ENCODE results near the gene IL21.
"Not testable (repeated sequence)": the region's sequence is repeated elsewhere in the genome, so short reads cannot be mapped to it uniquely, and the experiment has no call there.

Gene IL21

GRCh38 chr4:122621016-122621507, at the start of gene IL21:
IL21 (minus strand) TSS chr4:122621066; CDS start chr4:122621011, 55 bp downstream.
- DNase-seq (ENCODE audit: low read depth in 2 of 2) = no peak

DNA sequence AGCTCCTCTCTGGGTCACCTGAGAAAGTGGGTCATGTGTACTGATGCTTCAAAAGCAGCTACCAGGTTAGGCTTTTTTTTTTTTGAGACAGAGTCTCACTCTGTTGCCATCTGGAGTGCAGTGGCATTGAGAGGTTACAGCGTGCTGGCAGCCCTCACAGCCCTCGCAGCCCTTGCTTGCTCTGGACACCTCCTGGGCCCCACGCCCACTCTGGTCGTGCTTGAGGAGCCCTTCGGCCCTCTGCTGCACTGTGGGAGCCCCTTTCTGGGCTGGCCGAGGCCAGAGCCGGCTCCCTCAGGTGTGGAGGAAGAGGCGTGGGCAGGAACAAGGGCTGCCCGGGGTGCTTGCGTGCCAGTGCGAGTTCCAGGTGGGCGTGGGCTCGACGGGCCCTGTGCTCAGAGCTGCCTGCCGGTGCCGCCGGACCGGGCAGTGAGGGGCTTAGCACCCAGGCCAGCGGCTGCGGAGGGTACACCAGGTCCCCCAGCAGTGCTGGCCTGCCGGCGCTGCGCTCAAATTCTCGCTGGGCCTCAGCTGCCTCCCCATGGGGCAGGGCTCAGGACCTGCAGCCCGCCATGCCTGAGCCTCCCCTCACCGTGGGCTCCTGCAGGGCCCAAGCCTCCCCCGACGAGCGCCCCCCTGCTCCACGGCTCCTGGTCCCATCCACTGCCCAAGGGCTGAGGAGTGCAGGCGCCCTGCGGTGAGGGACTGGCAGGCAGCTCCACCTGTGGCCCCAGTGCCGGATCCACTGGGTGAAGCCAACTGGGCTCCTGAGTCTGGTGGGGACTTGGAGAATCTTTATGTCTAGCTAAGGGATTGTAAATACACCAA, 49.3 kb upstream of the IL21 start:
- DNase-seq (ENCODE audit: low read depth in 2 of 2) = no peak

- DNase-seq (ENCODE audit: low read depth in 2 of 2) = no peak
Observed at GRCh38 chr4:122668241-122668640, 47.4 kb upstream of the IL21 start.

DNA sequence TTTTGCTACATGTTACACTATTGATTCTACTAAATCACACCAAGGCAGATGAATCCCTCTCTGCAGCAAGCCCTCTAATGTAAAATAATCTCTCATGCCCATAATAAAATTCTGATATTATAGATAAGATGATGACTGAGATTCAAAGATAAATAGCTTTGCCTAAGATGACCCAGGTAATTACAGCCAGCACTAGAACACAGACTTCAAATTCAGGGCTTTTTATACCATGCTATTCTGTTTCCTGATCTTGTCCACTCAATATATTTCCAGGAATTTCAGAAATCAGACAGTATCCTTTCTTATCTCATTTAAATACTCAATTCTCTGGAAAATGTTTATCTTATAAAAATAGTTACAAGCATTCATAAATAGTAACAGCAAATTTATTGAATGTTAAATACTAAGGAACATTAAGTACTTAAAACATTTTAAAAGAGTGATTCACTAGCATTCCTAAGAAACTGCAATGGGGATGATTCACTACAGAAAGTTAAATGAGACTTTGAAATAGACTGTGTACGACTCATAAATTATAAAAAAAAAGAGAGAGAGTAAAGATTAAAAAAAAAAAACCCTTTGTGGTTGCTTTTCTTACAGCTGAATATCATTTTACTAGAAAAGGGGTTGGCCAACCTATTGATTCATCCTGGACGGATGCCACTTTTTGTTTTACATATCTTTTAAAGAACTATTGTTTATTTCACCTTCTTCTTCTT, 45.8 kb upstream of the IL21 start:
- DNase-seq (ENCODE audit: low read depth in 2 of 2) = no peak

DNA sequence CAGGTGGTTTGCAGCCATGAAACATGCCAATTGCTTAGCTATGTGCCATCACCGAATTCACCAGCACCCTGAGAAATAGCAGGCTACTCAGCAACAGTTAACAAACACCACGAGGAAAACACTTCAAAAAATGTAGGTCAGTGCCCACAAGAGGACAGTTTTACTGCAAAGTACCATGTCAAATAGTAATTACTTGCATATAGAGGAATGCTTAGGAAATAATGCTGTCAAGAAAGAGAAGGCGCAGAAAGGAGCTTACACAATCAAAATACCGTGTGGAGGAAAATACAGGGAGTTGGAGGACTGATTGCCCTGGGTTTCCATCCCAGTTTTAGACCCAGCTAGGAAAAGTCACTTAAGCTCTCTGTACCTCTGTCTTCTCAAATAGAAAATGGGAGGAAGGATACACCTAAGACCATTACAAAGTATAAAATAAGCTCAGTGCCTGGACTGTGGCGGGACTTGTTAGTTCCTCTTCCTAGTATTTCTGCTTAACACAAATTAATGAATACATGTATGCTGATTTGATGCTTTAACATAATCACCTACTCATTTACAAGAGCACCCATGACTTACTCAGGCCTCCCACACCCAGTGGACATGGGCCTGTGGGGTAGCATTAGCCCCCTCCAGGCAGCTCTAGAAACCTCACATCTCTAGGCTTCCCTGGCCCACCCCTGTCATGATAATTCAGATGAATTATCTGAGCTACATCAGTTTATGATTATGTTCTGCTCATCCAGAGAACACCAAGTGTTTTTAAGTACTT, 44.5 kb upstream of the IL21 start:
- DNase-seq (ENCODE audit: low read depth in 2 of 2) = no peak

DNA sequence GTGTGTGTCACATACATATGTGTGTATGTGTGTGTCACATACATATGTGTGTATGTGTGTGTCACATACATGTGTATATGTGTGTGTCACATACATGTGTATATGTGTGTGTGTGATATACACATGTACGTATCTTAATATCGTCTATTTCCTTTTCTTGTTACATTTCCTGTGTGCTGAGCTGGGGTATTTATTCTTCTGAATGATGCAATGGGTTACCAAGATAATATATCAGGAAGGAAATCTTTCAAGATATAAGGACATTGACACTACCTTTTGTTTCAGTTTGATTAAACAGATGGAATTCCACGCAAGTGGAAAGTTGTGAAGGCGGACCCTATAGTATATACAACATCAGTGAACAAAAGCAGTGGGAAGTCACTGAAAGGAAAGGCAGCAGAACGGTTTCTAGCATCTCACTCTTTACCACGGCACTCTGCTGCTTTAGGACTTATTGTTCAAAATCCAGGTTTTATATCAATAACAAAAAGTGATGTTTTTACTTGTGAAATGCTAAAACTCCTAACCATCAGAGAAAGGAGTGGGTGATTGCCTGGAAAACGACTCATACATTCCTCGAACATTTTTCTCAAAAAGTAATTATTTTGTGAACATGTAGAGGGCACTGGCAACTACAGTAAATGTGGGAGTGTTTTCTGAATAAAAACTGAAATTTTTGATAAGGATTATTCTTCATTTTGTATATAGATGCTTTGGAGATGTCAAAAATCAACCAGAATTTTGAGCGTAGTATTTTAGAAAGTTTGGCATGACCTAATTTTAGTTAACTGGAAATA, 43.1 kb upstream of the IL21 start:
- DNase-seq (ENCODE audit: low read depth in 2 of 2) = no peak

- DNase-seq (ENCODE audit: low read depth in 2 of 2) = no peak
Observed at GRCh38 chr4:122663291-122663690, 42.4 kb upstream of the IL21 start.

GRCh38 chr4:122662701-122663100, 41.8 kb upstream of the IL21 start:
- no peak for DNase-seq (ENCODE audit: low read depth in 2 of 2)

- no peak for DNase-seq (ENCODE audit: low read depth in 2 of 2)
Observed at GRCh38 chr4:122661176-122662160, 40.6 kb upstream of the IL21 start.

DNA sequence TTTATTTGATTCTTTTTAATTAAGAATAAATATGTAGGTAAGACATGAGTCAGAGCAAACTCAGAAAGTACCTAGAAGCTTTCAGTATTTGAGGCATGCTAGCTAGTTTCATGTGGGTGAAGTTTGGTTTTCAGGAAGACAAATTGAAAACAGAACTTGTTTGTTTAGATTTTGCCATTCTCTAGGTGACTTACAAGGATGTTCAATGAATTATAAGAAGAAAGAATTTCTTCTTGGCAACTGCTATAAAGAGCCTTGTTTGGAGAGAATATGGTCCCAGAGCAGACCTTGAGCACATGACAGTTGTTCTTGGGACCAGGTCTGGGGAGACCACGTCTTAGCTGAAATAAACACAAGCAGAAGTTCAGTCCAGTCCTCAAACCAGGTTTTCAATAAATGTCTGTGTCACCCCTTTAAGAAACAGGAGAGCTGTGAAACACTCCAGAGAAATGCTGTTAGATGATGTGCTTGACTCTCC, 38.0 kb upstream of the IL21 start:
- DNase-seq (ENCODE audit: low read depth in 2 of 2) = no peak

DNA sequence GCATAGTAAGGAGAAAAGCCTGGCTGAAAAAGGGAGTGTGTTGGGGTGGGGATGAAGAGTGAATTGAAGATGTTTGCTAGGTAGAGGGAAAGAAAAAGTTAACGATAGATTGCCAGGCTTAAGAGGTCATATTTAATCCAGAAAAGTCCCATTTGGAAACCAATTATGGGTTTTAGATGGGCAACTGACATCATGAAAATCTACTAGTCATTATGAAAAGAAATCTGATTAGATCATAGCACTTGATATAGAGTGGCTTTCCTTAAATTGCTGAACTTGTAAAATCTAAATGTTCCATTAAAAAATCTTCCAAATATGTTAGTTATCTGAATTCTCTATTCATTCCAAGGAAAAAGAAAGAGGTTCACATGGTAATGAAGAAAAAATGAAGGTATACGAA, 37.5 kb upstream of the IL21 start:
- DNase-seq (ENCODE audit: low read depth in 2 of 2) = no peak

DNA sequence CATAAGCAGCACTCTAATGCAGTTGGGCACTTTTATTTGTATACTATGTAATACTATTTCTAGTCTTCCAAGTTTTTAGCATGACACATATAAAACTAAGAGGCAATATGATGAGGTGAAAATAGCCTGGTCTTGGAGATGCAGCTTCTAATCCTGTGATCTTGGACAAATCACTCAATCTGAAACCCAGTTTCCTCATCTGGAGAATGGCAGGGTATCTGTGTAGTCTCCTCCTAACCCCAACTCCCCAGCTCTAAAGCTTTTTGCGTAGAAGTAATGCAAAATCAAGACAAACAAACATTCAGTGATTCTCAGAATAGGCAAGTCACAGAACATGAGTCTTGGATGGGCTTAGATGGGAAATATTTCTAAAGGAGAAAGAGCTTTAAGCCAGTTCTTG, 36.7 kb upstream of the IL21 start:
- DNase-seq (ENCODE audit: low read depth in 2 of 2) = no peak

GRCh38 chr4:122656583-122656982, 35.7 kb upstream of the IL21 start:
- not testable (repeated sequence) for DNase-seq (ENCODE audit: low read depth in 2 of 2)

DNA sequence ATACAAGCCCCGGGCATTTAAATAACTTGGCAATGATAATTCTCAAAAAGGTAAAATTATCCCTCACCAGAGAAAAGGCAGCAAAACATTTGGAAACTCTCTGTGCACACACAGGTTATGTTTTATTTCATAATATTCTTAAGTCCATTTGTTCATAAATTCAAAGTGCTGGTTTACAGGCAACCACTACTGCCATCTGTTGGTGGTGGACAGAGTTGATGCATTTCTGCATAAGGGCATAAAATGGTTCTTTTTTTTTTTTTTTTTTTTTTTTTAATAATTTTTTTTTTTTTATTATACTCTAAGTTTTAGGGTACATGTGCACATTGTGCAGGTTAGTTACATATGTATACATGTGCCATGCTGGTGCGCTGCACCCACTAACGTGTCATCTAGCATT, 31.5 kb upstream of the IL21 start:
- peak in 1 of 2 donors; percentile 25 for DNase-seq (ENCODE audit: low read depth in 2 of 2)

- no peak for DNase-seq (ENCODE audit: low read depth in 2 of 2)
Observed at GRCh38 chr4:122650148-122650547, 29.3 kb upstream of the IL21 start.

GRCh38 chr4:122647656-122648055, 26.8 kb upstream of the IL21 start:
- DNase-seq (ENCODE audit: low read depth in 2 of 2) = no peak

DNA sequence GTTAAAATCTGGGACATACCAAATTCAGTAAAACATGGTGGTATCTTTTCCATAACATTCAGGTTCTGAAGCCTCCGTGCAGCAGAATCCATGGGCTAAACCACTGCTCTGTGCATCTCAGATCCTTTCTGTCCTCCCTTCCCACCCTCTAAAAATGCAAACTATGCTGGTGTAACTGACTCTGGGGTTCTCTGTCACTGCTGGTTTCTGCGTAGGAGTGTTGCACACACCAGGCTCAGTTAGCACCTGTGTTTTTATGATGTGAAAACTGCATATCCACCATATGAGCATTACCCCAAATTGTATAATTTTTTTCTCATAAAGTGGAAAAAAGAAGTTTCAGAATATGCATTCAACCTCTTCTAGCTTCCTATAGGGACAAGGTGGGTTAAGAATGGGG, 22.4 kb upstream of the IL21 start:
- DNase-seq (ENCODE audit: low read depth in 2 of 2) = no peak

DNA sequence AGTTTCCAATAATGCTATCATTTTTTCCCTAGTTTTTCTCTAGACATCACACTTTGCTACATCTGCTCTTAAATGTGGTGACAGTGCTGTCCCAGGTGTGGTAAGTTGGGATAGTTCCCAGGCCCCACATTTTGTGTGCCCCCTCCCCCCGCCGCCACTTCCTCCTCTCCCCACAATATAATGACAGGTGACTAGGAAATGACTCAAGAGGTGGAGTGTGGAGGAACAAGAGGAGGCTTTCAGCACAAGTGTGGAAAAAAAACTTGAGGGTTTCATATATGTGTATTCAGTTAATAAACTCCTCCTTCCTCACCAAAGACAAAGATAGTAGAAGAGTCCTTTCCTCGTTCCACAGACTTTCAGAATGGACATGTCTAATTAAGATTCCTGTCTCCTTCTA, 18.3 kb upstream of the IL21 start:
- no peak for DNase-seq (ENCODE audit: low read depth in 2 of 2)

- no peak for DNase-seq (ENCODE audit: low read depth in 2 of 2)
Observed at GRCh38 chr4:122636697-122637096, 15.8 kb upstream of the IL21 start.

DNA sequence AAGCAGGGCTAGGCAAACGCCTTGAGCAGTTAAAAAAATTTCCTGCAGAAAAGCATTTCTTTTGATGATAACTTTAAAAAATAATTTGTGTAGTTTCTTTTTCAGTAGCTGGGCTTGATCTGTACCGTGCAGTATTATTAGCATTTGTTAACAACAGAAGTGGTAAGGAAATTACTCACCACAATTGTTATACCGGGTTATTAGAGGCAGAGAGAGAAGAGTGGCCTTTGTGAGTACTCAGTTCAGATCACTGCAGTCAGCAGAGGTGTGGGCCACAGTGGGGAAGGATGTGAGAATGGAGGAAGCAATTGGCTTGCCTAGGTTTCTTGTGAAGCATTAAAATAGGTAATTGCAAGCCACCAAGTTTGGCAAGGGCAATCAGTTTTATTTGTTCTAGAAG, 14.3 kb upstream of the IL21 start:
- DNase-seq (ENCODE audit: low read depth in 2 of 2) = no peak
